HG03354 (cell line): ENCODE measurements around the gene RAB24.
"Not testable (repeated sequence)": the region's sequence is repeated elsewhere in the genome, so short reads cannot be mapped to it uniquely, and the experiment has no call there.

Source experiments
- ATAC-seq: cut with Tn5 transposase; IDR thresholded peaks from one replicate; pipeline ENCODE4 v1.9.1; 2021; ENCODE audit warnings: mild to moderate bottlenecking; ENCODE audit not compliant: unreplicated experiment, poor library complexity, severe bottlenecking

The RAB24 gene

DNA sequence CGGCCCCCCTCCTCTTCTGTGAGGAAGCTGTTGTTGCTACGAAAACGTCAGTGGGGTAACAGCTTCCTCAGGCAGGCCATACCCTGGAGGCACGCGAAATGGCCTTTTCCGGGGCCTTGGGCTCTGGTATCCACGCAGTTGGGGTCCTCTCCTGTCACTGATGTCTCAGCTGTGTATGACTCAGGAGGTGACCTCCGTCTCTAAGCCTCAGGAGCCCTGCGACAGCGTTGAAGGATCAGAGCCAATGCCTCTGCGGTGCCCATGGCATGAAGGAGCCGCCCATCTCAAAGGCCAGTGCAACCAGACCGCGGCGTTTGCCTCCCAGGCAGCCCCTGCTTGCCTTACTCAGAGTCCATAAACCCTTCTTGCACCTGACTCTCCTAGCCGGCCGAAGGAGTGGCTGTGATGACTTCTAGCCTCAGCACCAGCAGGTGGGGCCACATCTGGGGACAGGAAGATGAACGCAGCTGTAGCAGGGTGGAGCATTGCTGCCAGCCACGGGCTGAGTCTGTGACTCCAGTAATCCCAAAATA lies 9.2 kb upstream of the RAB24 start:
- ATAC-seq: peak; percentile 33

DNA sequence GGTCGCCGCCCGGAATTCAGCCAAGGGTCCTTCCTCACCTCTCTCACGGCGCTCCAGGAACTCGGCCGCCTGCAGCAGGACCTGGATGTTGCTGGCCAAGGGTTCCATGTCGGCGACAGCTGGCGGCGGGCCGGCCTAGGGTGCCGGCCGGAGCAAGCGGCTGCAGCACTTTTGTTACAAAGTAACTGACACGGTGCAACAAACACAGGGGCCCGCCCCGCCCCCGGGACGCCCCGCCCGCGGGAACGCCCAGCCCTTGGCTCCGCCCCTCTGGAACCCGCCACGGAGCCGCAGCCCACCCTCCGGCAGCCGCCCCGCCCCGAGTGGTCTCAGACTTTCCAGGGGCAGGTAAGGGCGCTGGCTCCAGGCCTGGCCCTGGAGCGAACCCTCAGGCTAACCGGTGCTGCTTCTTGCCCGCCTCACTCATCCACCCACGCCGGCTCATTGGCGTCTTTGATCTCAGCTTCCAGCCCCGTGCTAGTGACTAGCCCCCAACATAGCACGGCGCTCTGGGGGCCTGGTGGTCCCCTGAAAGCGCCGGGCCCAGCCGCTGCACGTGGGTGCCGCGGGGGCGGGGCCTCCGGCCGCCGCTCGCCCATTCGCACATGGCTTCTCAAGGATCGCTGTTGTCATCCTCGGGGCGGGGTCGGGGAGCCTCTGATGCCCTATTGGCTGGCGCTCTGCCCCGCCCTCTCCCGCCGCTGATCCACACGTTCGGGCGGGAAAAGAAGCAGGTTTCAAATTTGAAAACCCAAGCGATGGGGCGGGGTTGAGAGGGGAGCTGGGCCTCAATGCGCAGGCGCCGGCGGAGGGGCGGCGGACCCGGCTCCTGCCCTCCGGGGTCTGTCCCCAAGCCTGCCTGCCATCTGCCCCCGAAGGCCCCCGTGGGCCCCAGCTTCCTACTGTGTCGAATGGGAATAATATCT lies 8.5 kb upstream of the RAB24 start, which contains the start of gene MXD3:
Gene MXD3 (minus strand): TSS at position 176 of the 926 bp plus-strand sequence. CDS start 68 bp downstream, at position 108.
- peak; percentile 75 for ATAC-seq

DNA sequence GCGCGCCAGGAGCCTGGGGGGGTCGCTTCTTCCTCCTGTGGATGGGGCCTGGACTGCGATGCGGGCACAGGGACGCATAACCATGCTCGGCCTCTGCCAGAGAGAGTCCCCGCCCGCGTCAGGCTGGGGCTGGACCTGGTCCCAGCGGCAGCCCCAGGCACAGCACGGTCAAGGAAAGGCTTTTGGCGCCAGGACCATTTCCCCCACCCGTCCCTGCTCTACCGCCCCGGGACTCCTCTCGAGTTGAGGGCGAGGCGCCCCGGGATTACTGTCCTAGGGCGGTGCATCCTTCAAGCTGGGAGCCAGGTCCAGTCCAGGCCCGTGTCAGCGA lies 7.8 kb upstream of the RAB24 start:
- ATAC-seq: peak; percentile 3

DNA sequence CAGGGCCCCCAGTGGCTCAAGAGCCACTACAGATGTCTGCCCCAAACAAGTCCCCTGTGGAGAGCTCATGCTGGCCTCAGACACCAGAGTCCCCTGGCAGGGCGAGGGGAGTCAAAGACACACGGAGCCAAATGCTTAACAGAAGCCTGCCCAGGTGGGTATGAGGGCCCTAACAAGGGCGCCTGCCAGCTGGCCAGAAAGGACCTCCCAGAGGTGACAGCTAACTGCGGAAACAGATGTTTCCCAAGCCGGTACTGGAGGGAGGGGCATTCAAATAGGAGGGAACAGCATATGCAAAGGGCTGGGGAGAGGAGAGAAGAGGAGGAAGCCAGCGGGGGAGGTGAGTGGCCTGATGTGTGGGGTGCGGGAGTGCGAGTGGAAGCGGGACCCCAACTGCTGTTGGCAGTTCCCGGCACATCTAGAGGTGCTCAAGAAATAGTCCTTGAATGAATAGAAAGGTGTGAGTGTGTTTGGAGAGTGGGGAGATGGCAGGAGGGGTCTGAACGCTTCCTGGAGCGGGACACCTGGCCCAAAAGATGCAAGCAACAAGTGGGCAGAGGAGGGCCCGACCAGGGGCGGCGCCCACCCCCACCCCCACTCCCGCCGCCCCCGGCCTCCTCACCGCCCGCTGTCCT lies 7.4 kb upstream of the RAB24 start:
- ATAC-seq: peak; percentile 28

DNA sequence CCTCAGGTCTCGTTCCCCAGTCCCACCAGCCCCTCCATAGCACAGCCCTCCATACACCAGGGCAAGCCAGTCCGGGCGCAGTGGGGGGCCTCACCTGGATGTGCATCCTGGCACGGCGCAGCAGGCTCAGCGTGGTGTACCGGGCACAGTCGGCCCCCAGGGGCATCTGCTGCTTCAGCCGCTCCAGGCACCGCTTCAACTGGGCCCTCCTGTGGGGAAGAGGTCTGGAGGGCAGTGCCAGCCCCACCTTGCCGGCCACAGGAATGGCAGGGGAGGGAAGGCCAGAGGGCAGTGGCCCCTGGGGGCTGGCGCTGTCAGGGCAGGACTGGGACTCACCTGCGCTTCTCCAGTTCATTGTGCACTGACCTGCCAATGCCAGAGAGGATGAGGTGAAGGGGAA lies 6.8 kb upstream of the RAB24 start:
- no peak for ATAC-seq

DNA sequence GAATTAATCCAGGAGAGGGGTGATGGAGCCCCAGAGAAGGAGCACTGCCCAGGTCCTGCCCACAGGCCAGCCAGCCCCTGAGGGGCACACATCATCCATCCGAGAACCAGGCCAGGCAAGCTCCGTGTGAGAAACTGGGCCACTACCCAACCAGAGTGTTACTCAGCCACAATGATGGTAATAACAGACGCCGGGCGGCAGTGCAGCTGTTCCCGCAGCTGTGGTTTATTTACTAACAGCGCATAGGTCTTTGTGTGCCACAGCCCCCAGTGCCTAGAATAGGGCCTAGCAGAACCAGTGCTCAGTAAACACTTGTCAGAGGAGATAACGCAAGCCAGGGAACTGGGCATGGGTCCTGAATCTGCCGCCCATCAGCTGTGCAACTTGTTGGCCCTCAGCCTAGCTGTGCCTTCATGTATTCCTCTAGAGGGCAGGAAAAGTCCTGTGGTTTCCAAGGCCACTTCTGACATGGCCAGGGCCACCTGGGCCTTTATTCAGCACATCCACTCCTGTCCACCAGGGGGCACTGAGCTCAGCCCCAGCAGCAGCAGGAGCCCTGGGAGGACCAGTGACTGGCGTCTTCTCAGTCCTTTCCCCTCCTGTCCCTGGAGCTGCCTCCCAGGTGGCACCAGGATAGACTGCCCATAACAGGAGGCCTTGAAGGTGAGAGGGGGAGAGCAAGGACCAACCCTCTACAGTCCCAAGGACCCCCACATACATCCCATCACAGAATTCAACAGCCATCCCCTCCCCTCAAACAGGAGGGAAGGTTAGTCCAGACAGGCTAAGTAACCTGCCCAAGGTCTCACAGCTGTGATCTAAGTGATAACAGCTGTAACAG lies 6.1 kb upstream of the RAB24 start:
- ATAC-seq: no peak

DNA sequence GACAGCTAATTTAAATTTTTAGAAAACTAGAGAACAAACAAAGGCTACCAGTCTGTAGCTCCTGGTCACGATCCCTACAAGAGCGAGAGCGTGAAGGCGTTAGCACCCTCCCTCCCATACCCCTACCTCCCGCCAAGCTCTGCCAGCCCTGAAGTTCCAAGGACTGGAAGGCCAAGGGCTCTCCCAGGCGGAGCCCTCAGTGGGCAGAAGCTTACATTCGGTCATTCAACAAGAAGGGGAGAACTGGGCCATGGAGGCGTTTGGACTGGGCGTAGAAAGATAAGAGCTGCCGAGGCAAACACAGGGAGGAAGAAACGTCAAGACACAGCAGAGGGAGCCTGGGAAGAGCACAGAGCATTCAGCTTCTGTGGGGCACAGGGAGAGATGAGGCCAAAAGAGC lies 5.2 kb upstream of the RAB24 start:
- no peak for ATAC-seq

DNA sequence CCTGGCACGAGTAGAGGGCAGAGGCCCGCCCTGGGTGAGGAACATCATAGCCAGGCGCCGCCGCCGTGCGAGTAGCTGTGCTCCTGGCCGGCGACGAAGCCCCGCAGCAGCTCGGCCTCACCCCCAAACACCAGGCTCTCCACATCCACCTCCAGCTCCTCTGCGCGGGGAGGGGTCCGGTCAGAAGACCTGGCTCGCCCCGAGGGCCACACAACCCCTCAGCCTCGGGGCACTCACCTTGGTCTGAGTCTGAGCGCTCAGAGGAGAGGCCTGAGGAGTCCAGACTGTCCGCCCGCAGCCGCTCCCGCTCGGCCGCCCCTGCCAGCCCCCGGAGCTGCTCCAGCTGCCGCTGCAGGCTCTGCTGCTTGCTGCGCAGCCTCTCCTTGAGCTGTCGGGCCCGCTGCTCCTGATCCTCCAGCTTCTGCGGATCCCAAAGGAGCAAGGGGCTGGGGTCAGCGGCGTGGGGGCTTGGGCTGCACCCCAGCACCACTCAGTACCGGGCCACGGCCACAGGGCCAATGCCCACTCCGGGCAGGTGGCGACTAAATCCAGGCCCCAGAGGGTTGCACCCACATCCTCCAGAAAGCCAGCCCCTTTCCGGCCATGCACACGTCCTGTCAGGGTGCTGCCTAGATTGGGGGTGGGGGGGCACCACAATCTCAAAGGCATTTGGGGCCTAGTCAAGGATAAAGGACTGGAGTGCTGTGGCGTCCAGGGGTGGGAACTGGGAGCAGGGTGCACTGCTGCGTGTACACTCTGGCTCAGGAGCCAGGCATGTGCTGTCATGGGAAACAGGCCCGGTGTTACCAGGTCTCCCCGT lies 4.2 kb upstream of the RAB24 start:
- no peak for ATAC-seq

DNA sequence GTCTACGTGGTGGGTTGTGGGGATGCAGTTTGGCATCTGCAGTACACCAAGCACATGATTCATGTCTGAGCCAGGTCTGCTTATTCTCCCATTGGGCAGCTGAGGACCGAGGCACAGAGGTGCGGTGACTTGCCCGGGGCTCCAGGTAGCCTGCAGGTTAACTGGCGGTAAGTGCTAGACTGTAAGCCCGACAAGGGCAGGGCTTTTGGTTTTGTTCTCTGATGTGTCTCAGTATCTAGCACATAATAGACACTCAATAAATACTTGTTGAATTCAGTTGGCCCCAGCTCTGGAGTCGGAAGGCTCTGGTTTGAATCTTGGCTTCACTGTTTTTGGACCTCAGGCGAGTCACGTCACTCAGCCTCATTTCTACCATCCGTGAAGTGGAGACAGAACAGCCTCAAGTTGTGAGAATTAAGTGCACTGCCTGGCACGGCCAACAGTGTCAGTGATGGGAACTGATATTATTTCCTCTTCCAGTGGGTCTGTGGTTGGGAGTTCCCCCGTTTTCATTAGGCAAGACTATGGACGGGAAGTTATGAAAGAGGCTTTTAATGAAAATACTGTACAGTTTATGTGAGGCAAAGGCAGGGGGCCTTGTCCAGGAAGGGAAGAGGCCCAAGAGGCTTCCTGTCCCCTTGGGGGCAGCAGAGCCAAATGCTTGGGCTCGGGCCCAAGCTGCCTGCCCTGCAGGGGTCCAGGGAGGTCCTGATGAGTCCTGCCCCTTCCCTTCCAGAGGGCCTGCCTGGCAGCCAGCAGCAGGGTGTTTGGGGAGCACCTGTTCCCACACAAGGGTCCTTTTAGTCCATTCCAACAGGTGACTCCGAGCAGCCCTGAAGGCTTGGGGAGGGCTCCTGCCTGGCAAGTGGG lies 3.4 kb upstream of the RAB24 start:
- no peak for ATAC-seq

DNA sequence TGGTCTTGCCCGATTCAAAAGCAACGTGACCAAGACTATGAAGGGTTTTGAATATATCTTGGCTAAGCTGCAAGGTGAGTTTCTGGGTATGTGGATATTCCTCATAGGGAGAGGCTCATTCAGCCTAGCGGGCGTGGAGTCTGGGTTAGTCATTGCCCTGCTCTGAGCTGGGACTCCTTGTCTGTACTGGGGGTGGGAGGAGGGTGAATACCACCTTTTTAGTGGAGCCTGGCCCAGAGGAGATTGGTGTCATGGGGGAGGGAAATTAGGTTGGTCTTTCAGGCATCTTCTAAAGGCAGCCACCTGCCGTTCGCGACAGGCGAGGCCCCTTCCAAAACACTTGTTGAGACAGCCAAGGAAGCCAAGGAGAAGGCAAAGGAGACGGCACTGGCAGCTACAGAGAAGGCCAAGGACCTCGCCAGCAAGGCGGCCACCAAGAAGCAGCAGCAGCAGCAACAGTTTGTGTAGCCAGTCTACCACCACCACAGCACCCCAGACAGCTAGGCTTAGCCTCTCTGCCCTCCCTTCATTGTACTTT lies 2.7 kb upstream of the RAB24 start:
- ATAC-seq: not testable (repeated sequence)

DNA sequence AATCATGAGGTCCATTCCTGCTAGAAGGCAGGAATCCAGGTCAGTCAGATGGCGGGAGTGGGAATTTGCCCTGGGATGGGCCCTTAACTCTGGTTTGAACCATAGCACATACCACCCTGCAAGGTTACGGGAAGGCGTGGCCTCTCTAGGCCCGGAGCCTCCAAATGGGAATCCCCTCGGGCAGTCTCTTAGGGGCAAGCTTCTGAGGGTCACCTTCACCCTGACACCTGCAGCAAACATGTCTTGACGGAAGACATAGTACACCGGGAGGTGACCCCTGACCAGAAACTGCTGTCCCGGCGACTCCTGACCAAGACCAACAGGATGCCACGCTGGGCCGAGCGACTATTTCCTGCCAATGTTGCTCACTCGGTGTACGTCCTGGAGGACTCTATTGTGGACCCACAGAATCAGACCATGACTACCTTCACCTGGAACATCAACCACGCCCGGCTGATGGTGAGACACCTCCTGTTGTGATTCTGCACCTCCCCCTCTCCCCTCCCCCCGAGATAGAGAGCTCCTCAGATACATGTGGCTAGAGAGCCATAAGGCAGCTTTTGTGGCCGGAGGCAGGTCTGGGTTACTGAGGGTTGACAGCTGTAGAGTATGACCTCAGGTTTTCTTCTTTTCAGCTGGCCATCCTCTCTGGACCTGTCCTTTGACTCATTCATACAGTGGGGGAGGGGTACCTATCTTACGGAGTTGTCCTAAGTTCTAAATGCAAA lies 1.0 kb upstream of the RAB24 start:
- ATAC-seq: no peak

DNA sequence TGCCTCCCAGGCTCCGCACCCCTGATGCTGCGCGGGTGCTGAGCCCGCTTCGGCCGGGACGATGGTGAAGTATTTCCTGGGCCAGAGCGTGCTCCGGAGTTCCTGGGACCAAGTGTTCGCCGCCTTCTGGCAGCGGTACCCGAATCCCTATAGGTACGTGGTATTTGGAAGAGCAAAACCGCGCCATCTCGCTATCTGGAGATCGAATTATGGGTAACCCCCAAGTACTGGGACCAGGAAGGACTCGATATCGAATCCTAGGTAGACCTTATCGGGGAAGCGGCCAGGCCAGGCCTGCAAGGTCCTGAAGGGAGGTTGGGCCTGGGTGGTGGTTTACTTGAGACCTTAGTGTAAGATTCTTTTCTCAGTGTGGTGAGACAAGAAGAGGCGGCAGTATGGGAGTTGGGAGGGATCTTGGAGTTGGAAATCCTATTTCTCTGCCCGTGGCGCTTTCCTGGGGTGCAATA lies 439 bp upstream of the RAB24 start:
- peak; percentile 7 for ATAC-seq

DNA sequence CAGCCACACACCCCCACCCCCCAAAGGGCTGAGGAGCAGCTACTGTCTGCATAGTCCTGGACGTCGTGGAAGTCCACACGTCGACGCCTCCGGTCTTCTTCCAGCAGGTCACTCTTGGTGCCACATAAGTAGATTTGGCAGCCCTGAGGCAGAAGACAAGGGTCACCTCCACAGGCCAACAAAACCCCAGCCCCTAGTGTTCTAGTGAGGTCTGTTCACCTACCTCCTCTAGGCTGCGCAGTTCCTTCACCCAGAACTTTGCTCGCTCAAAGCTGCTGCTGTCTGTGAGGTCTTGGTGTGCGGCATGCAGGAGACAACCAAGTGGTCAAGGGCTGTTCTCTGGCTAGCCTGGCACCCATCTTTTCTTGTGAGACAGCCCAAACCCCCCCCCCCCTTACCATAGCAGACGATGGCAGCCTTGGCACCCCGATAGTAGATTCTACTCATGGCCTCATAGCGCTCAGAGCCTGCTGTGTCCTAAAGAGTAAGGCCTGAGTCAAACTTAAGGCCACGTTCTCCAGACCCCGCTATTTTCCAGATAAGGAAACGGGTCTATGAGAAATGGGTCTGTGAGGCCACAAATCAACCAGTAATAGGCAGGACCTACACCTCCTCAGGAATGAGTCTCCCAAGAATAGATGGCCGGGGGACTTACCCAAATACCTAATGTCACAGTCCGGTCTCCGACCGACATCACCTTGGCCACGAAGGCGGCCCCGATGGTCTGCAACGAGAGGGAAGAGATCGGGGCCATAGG lies 987 bp downstream of the RAB24 start:
- ATAC-seq: no peak

DNA sequence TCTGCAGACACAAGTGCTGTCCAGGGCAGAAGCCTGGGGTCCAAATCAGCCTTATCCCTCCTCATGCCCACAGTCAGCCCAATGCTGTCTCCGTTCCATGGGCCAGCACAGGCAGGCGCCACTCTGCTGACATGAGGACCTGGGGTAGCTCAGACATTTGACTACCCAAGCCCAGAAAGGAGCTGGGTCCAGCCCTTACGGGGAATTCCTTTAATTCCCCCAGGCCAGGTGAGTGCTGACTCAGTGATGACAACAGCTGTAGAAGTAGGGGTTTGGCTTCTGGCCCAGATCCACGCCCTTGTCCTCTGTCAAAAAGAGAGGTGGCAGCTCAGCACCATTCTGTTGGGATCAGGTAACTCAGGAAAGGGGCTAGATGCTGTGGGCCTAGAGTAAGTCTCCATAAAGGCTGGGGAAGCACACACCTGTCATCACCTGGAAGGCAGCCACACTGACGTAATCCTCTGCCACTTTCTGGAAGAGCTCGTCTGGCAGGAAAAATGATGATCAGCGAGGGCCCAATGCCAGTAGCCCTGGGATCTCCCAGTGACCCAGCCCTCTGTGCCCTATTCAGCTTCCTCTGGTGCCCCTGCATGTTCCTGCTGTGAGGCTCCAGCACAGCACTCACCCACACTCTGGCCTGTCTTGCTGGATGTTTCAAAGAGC lies 1.9 kb downstream of the RAB24 start:
- no peak for ATAC-seq

DNA sequence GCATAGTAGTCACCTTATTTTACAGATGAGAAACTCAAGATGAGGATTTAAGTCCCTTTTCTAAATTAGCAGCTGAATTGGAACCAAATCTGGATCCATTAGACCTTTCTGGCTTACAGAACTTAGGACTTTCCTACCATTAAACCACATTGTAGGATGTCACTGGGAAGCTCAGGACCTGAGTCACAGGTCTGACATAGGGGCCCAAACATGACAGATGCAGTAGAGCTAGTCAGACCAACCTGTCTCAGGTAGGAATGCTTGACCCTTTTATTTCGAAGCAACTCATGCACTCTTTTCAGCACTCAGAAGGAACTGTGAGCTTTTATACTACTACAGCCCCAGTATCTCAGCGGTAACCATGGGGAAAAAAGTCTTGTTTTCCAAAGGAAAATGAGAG lies 2.6 kb downstream of the RAB24 start:
- no peak for ATAC-seq

DNA sequence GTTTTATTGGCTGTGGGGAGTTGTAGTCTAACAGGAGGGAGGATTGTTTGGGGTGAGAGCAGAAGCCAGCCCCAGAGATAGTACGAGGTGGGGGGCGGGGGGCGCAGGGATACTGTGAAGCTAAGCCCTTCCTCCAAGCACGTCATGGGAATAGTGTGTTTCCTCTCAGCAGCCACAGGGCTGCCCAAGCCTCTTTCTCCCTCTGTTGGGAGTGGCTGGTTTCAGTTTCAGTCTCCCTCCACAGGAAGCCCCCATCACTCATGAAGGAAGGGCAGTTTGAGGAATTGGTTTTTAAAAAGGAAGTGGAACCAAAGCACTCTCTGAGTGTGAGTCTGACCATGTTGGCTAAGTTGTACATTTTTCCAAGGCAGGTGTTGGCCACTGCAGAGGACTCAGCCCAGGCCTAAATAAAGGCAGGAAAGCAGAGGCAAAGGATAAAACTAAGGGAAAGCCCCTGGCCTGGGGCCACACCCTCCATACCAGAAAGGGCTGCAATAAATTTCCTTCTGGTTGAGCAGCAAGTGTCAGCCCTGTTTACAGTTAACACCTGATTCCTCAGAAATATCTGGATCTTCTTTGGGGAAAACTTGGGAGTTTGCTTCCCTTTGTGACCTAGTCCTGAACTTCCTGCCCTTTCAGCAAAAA lies 3.2 kb downstream of the RAB24 start:
- ATAC-seq: peak; percentile 43
